ENCODE results near the gene MACO1. TPM values are rescaled to one million over a fixed set of nuclear protein-coding genes. Genes with fewer than 3 reads are reported as not detected.

The MACO1 gene
- total and polyA plus RNA-seq, 5 donors from 2014 or later, result 5.0 to 20.3 (median 5.8) TPM

DNA sequence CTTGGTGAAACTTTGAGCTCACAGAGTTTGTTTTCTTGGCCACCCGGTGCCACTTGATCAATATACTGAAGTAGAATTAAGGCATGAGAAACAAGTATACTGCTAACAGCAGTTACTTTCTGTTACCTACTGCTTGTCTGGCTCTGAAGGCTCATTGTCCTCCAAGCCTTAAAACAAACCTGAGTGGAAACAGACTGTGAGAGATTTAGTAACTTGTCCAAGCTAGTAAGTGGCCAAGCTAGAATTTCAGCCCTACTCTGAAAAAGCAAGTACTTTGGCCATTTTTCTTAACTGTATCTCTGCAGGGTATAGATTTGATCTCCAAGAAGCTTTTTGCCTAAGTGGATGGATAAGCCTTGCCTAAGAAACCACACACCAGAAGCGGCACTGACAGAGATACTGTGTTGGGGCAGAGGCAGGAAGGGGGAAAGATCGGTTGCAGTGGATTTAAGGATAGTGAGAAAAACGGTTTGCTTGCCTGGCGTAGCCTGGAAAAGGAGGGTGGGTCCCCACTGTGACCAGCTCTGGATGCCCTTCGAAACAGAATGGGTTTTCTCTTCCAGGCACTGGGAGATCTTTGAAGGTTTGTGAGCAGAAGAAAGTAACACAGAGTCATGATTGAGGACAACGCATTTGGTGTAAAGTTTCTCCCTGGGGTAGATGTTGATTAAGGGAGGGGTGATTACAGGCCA, 2.1 kb upstream of the MACO1 start:
- Mint-ChIP-seq H3K27me3 (peaks cover 11% of the 10 kb centered on the region), H3K4me1 (peaks cover 16 to 33% (median 26%) of the 10 kb centered on the region in 4 donors), H3K27ac (peak overlapping the region in 2 of 3 donors; percentile 11 to 100)

DNA sequence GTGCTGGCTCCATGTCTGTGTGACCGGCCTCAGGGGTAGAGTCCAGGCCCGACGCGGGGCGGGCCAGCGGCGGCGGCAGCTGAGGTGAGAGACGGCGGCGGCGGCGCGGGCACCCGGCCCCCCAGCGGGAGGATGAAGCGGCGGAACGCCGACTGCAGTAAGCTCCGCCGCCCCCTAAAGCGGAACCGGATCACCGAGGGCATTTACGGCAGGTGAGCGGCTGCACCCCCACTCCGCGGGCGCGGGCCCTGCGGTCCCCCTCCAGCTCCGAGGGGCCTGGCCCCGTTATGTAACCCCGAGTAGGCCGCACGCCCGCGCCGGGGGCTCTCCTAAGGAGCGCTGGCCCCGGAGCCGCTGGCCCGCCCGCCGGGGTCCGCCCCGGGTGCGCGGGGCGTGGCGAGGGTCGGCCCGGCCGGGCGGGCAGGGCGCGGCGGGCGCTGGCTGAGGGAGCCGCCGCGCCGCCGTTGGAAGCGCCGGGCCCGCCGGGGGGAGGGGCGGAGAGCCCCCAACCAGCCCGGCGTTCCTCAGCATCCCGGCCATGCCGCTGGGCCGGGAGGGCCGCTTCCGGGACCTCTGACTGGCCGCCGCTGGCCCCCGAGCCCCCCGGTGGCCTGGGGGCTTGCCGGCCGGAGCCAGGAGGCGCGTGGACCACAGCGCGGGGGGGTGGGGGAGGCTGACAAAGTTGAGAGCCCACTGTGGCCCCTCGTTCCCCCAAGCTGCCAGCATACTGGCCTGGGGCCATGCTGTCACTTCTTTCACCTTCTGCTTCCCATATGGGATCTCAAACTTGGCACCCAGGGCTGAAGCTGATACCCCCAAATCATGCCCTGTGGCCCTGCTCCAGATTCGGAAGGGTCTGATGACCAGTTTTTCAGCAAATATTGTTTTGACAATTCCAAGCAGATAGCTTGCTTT, 527 bp downstream of the MACO1 start:
- no peaks in the 10 kb centered on the region for H3K27me3 ChIP-seq (ENCODE audit: control insufficient read depth, insufficient read depth, low read length)
- Mint-ChIP-seq H3K9me3 (no peaks in the 10 kb centered on the region), H3K27ac (peak overlapping the region; percentile 79 to 100 (median 92)), H3K27me3 (peaks cover 11% of the 10 kb centered on the region), H3K4me3 (peak overlapping the region; percentile 97 to 99 (median 98)), H3K36me3 (no peaks in the 10 kb centered on the region), H3K4me1 (peaks cover 42 to 59% (median 52%) of the 10 kb centered on the region in 4 donors)
- ATAC-seq (ENCODE audit: low read depth in 2 of 2), result peak; percentile 36 to 38
- H3K4me1 ChIP-seq (ENCODE audit: control insufficient read depth, insufficient read depth, low read length, poor library complexity, severe bottlenecking), result peaks cover 42% of the 10 kb centered on the region
- H3K4me3 ChIP-seq (ENCODE audit: low read depth, low read length), result peak overlapping the region; percentile 88
- no peaks in the 10 kb centered on the region for H3K36me3 ChIP-seq (ENCODE audit: control insufficient read depth, insufficient read depth, low read length)
- H3K9me3 ChIP-seq (ENCODE audit: control insufficient read depth in 2 of 2, low read length in 2 of 2), result no peaks in the 10 kb centered on the region
- peak in 2 of 3 donors; percentile 73 to 85 for DNase-seq
- H3K27ac ChIP-seq (ENCODE audit: insufficient read depth, low read length, poor library complexity, severe bottlenecking), result peak overlapping the region; percentile 97

More for the DNA sequence above, 2.1 kb upstream of the MACO1 start:
- Histone ChIP-seq H3K27ac (ENCODE audit: insufficient read depth, low read length, poor library complexity, severe bottlenecking) (no peak overlapping the region), H3K4me1 (ENCODE audit: control insufficient read depth, insufficient read depth, low read length, poor library complexity, severe bottlenecking) (peaks cover 19% of the 10 kb centered on the region), H3K27me3 (ENCODE audit: control insufficient read depth, insufficient read depth, low read length) (no peaks in the 10 kb centered on the region), H3K36me3 (ENCODE audit: control insufficient read depth, insufficient read depth, low read length) (no peaks in the 10 kb centered on the region), H3K4me3 (ENCODE audit: low read depth, low read length) (no peak overlapping the region), H3K9me3 (ENCODE audit: control insufficient read depth in 2 of 2, low read length in 2 of 2) (no peaks in the 10 kb centered on the region)
- ATAC-seq (ENCODE audit: low read depth in 2 of 2) (no peak), DNase-seq (no peak)
- Mint-ChIP-seq H3K36me3 (peaks cover 4% of the 10 kb centered on the region), H3K4me3 (peak overlapping the region; percentile 72 to 94 (median 78)), H3K9me3 (no peaks in the 10 kb centered on the region)

DNA sequence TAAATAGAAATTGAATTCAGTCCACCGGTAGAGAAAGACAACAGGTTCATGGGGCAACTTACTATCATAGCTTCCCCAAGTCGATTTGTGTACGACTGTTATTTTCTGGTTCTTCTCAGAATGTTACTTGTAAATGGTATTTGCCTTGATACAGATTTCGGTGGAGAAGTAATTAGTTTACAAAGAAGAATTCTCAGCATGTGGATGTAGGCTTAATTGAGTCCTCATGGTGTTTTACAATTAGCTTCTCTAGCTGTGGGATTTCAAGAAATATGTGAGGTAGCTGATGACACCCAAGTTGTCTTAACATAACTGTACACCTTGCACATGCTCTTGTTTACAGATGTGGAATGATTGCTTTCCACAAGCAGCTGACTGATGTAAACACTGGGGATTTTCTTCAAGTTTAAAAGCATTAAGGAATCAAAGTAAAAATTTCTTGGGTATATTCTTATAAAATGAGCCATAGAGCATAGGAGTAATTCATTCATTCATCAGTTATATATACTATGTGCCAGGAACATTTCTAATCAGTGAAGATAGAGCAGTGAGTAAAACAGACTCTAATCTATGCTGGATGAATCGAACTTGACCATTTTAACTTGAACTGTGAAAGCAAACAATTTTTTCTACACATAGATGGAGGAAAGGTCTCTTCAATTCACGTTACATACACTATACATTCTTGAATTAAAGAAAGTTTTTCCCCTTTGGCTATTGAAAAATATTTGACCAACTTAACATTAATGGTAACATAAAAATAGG, 1.4 kb downstream of the MACO1 start:
- Mint-ChIP-seq H3K4me3 (peak overlapping the region; percentile 90 to 97 (median 94)), H3K27me3 (peaks cover 11% of the 10 kb centered on the region), H3K4me1 (peaks cover 44 to 67% (median 57%) of the 10 kb centered on the region in 4 donors), H3K36me3 (no peaks in the 10 kb centered on the region), H3K9me3 (no peaks in the 10 kb centered on the region), H3K27ac (peak overlapping the region; percentile 79 to 93 (median 92))
- peaks cover 42% of the 10 kb centered on the region for H3K4me1 ChIP-seq (ENCODE audit: control insufficient read depth, insufficient read depth, low read length, poor library complexity, severe bottlenecking)
- DNase-seq (peak in 1 of 3 donors; percentile 17), ATAC-seq (ENCODE audit: low read depth in 2 of 2) (no peak)
- peak overlapping the region; percentile 64 for H3K27ac ChIP-seq (ENCODE audit: insufficient read depth, low read length, poor library complexity, severe bottlenecking)
- no peaks in the 10 kb centered on the region for H3K27me3 ChIP-seq (ENCODE audit: control insufficient read depth, insufficient read depth, low read length)
- peaks cover under 1% of the 10 kb centered on the region for H3K36me3 ChIP-seq (ENCODE audit: control insufficient read depth, insufficient read depth, low read length)
- peak overlapping the region; percentile 88 for H3K4me3 ChIP-seq (ENCODE audit: low read depth, low read length)
- H3K9me3 ChIP-seq (ENCODE audit: control insufficient read depth in 2 of 2, low read length in 2 of 2), result no peaks in the 10 kb centered on the region

DNA sequence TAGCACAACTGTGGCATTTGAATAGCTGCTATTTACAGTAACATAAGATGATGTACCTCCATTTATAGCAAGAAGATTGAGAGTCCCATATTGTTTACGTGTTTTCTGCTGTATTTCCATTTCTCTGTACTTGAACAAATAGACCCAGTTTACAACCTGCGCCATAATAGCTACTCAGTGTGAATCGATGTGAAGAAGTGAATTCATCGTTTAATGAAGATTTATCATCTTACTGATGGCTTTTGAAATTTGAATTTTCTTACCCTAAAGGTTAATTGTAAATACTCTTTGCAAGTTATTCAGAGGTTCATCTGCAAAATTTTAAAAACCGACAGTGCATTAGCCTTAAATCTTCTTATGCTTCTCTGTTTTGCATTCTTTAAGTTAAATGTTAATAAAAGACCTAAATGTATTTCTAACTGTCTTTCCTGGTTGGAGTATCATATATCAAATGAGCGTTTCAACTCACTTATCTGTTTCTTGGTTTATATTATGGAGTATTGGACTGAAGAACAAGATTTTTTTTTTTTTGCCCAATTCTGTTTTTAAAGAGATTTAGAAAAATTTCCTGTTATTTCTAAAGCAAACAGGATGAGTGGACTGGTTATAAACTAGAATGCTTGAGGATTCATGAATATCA, 2.2 kb downstream of the MACO1 start:
- ATAC-seq (ENCODE audit: low read depth in 2 of 2) (no peak), DNase-seq (no peak)
- peaks cover 42% of the 10 kb centered on the region for H3K4me1 ChIP-seq (ENCODE audit: control insufficient read depth, insufficient read depth, low read length, poor library complexity, severe bottlenecking)
- H3K27me3 ChIP-seq (ENCODE audit: control insufficient read depth, insufficient read depth, low read length), result no peaks in the 10 kb centered on the region
- no peaks in the 10 kb centered on the region for H3K9me3 Mint-ChIP-seq
- peak overlapping the region; percentile 88 for H3K4me3 ChIP-seq (ENCODE audit: low read depth, low read length)
- no peaks in the 10 kb centered on the region for H3K9me3 ChIP-seq (ENCODE audit: control insufficient read depth in 2 of 2, low read length in 2 of 2)
- peak overlapping the region; percentile 90 to 97 (median 94) for H3K4me3 Mint-ChIP-seq
- H3K36me3 ChIP-seq (ENCODE audit: control insufficient read depth, insufficient read depth, low read length), result peaks cover 6% of the 10 kb centered on the region
- H3K36me3 Mint-ChIP-seq, result no peaks in the 10 kb centered on the region
- peak overlapping the region; percentile 64 for H3K27ac ChIP-seq (ENCODE audit: insufficient read depth, low read length, poor library complexity, severe bottlenecking)
- peak overlapping the region; percentile 69 to 93 (median 92) for H3K27ac Mint-ChIP-seq
- H3K4me1 Mint-ChIP-seq, result peaks cover 44 to 68% (median 59%) of the 10 kb centered on the region in 4 donors
- H3K27me3 Mint-ChIP-seq, result peaks cover 11% of the 10 kb centered on the region

DNA sequence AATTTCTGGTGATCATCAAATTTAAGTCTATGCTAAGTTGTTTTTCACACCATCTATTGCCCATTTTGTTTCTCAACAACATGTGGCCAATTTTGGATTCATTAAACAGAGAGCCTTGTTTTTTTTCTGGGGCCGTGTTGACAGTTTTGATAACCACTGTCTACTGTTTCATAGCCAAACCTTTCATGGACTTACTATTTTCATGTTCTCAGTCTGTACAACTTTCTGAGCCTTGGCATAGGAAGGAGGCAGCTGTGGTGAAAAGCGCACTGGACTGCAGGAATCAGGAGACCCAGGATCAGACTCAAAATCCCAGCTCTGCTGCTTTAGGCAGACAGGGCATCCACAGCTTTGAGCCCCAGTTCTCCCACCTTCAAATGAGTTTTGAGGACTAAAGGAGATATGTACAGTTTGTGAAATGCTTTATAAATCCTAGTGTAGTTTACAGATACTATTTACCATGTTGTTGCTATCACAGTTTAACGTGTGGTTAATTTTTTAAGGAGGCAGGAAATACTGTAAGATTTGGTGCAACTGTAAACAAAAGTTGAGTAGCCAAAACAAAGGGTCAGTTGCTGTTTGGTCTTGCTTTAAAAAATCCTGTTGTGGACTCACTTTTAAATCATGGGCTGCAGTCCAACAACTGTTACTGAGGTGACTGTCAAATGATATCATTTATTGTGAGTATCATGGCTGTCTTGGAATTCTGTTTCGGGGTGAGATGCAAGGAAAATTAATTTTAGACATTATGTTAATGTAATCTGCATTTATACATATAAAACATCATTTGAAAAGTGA, 2.9 kb downstream of the MACO1 start:
- Mint-ChIP-seq H3K27me3 (peaks cover 10% of the 10 kb centered on the region), H3K36me3 (no peaks in the 10 kb centered on the region), H3K27ac (peak overlapping the region in 2 of 3 donors; percentile 26 to 69), H3K4me1 (peaks cover 42 to 69% (median 60%) of the 10 kb centered on the region in 4 donors), H3K4me3 (peak overlapping the region; percentile 90 to 97 (median 94)), H3K9me3 (no peaks in the 10 kb centered on the region)
- Histone ChIP-seq H3K27ac (ENCODE audit: insufficient read depth, low read length, poor library complexity, severe bottlenecking) (no peak overlapping the region), H3K27me3 (ENCODE audit: control insufficient read depth, insufficient read depth, low read length) (no peaks in the 10 kb centered on the region), H3K4me1 (ENCODE audit: control insufficient read depth, insufficient read depth, low read length, poor library complexity, severe bottlenecking) (peaks cover 42% of the 10 kb centered on the region), H3K9me3 (ENCODE audit: control insufficient read depth in 2 of 2, low read length in 2 of 2) (no peaks in the 10 kb centered on the region), H3K36me3 (ENCODE audit: control insufficient read depth, insufficient read depth, low read length) (peaks cover 6% of the 10 kb centered on the region), H3K4me3 (ENCODE audit: low read depth, low read length) (peak overlapping the region; percentile 13)
- ATAC-seq (ENCODE audit: low read depth in 2 of 2) (no peak), DNase-seq (no peak)

DNA sequence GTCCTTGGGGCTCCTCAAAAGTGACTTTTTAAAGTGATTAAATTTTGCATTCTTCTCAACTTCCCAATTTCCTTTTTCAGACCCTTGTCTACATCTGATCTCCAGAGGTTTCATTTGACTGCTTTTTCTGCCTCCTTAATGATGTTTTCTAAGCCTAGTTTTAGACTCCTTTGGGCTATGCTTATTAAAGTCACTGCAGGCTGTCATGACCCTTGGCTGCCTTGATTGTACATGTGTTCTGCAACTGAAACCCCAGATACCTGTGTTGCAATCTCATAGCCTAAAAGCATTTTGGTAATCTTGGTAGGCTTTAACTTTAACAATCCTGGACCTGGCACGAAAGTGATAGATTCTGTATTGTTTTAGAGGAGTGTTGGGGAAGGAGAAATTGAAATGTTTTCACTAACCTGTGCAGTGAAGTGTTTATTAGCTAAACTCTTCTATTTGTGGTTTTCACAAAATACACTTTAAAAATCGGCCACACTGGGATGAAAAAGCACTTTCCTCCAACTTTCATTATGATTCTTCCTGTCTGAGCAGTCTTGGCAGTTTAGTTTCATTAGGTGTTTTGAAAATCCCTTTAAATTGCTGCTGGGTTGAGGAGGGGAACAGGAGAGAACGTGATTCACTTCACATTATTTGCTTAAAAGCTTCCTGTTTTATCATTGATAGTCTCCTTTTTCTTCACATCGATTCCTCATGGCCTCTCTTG, 4.9 kb downstream of the MACO1 start:
- Histone ChIP-seq H3K4me1 (ENCODE audit: control insufficient read depth, insufficient read depth, low read length, poor library complexity, severe bottlenecking) (peaks cover 42% of the 10 kb centered on the region), H3K36me3 (ENCODE audit: control insufficient read depth, insufficient read depth, low read length) (peaks cover 6% of the 10 kb centered on the region), H3K4me3 (ENCODE audit: low read depth, low read length) (peak overlapping the region; percentile 39), H3K27me3 (ENCODE audit: control insufficient read depth, insufficient read depth, low read length) (no peaks in the 10 kb centered on the region), H3K9me3 (ENCODE audit: control insufficient read depth in 2 of 2, low read length in 2 of 2) (no peaks in the 10 kb centered on the region), H3K27ac (ENCODE audit: insufficient read depth, low read length, poor library complexity, severe bottlenecking) (peak overlapping the region; percentile 28)
- Mint-ChIP-seq H3K27me3 (peaks cover 1% of the 10 kb centered on the region), H3K4me1 (peaks cover 39 to 64% (median 54%) of the 10 kb centered on the region in 4 donors), H3K9me3 (no peaks in the 10 kb centered on the region), H3K27ac (peak overlapping the region; percentile 0 to 44 (median 37)), H3K4me3 (peak overlapping the region; percentile 48 to 97 (median 70)), H3K36me3 (no peaks in the 10 kb centered on the region)
- no peak for ATAC-seq (ENCODE audit: low read depth in 2 of 2)
- peak in 1 of 3 donors; percentile 13 for DNase-seq

Data from CD4-positive, CD25-positive, alpha-beta regulatory T cell (primary cell).